OCI-LY1 (cell line): ENCODE data around the gene TIMP3.

ENCODE experiments used
- EZH2 ChIP-seq: fragments of 200-600 bp; sonication (generic), shearing (Covaris generic); IDR thresholded peaks from 2 replicates; pipeline ENCODE4 v1.8.0; 2017; ENCODE audit warnings: borderline replicate concordance, mixed run types, mild to moderate bottlenecking, antibody characterized with exemption, low read length, moderate library complexity, mixed read lengths
- TF ChIP-seq, protein P1 (sequence below): fragments of 200-600 bp; sonication (generic), shearing (Covaris generic); IDR thresholded peaks from 2 replicates; pipeline ENCODE4 v1.5.1; 2017; ENCODE audit warnings: mild to moderate bottlenecking, antibody characterized with exemption, low read length, moderate library complexity, mixed read lengths

DNA sequence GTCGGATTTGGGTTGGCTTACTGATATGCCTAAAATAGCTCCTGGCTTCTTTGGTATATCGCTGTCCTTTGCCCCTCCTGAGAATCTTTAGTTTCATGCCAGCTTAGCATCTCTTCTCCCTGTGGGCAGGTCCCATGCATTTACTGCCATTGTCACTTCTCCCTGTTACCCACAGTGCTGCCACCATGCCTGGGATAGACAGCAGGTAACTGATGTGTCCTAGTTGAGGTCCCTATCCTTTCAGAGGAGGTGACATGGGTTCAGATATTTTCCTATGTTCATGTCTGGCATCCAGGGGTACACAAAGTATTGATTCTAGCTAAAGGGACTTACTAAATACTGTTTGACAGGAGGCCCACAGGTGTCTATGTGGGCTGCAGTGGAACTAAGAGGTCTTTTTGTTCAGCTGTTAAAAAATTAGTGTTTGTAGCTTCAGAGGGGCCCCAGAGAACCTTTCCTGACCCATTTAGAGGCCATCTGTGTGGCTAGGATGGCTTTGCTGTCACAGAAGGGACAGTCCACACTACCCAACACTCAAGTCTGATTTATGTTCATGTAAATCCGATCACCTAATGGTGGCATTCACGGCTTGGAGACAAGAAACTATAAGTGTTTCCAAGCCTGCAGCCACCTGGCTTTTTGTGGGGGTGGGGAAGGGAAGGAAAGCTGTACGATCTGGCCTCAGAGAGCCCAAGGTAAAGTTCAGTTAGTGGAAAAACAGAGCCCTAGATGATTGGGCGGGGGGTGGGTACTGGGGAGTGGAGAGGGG is 8.5 kb downstream of the TIMP3 start:
- TF ChIP-seq, protein P1, sequence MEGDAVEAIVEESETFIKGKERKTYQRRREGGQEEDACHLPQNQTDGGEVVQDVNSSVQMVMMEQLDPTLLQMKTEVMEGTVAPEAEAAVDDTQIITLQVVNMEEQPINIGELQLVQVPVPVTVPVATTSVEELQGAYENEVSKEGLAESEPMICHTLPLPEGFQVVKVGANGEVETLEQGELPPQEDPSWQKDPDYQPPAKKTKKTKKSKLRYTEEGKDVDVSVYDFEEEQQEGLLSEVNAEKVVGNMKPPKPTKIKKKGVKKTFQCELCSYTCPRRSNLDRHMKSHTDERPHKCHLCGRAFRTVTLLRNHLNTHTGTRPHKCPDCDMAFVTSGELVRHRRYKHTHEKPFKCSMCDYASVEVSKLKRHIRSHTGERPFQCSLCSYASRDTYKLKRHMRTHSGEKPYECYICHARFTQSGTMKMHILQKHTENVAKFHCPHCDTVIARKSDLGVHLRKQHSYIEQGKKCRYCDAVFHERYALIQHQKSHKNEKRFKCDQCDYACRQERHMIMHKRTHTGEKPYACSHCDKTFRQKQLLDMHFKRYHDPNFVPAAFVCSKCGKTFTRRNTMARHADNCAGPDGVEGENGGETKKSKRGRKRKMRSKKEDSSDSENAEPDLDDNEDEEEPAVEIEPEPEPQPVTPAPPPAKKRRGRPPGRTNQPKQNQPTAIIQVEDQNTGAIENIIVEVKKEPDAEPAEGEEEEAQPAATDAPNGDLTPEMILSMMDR = no peak
- no peak for TF ChIP-seq EZH2
